Spinal cord (tissue), 10 donors: Measurements from ENCODE around the gene FANCG. TPM values are rescaled to one million over a fixed set of nuclear protein-coding genes. Genes with fewer than 3 reads are reported as not detected.

Experiments
- DNase-seq, 6 donors: peaks; one replicate each; pipeline versions ENCODE4 v3.0.0 to v3.0.0-alpha.2; 2013 to 2015; ENCODE audit warnings: low spot score in 6 of 6, low read depth in 4 of 6
- H3K27ac ChIP-seq: one replicate; pipeline ENCODE4 v1.5.1; 2013; ENCODE audit warnings: low read depth, low read length, control low read depth
- H3K27me3 ChIP-seq: one replicate; pipeline ENCODE4 v1.6.1; 2013; ENCODE audit warnings: low read length; ENCODE audit not compliant: control insufficient read depth, insufficient read depth
- H3K36me3 ChIP-seq: one replicate; pipeline ENCODE4 v1.6.1; 2013; ENCODE audit warnings: low read length; ENCODE audit not compliant: control insufficient read depth, insufficient read depth
- H3K4me1 ChIP-seq: one replicate; pipeline ENCODE4 v1.6.1; 2013; ENCODE audit warnings: low read length; ENCODE audit not compliant: control insufficient read depth, insufficient read depth
- H3K4me3 ChIP-seq: one replicate; pipeline ENCODE4 v1.5.1; 2013; ENCODE audit warnings: low read depth, low read length, control low read depth
- H3K9me3 ChIP-seq: one replicate; pipeline ENCODE4 v1.6.1; 2013; ENCODE audit warnings: low read length; ENCODE audit not compliant: control insufficient read depth, insufficient read depth
- WGBS: methylation state at CpG from one replicate; pipeline ENCODE4 v1.1.5; 2013; ENCODE audit warnings: missing lambda C conversion rate; ENCODE audit not compliant: insufficient coverage; 5-methylcytosine and 5-hydroxymethylcytosine counted together
- polyA plus RNA-seq, 2 donors: library from polyadenylated mRNA; unstranded; fragments of 120-200 nt; gene quantifications; one replicate each; pipeline ENCODE4 v1.2.1, GENCODE V29; 2013; ENCODE audit not compliant: insufficient read length in 2 of 2
- total RNA-seq, 2 donors: library from RNA; depleted of rRNA in 1 of 2; stranded (reverse); fragments of 120-200 nt in 1 of 2; fragments of >200 nt in 1 of 2; gene quantifications; one replicate each; pipeline versions ENCODE4 v1.2.3 to v1.2.4, GENCODE V29; 2013 to 2014
- donor health status: healthy.

FANCG gene
- total and polyA plus RNA-seq, 4 donors: 15.9 to 49.3 (median 38.5) TPM

GRCh38 chr9:35079041-35079425 lies 709 bp downstream of the FANCG start:
- Histone ChIP-seq H3K36me3 (peaks cover 35% of the 10 kb centered on the region), H3K4me1 (peaks cover 22% of the 10 kb centered on the region), H3K9me3 (no peaks in the 10 kb centered on the region), H3K27me3 (no peaks in the 10 kb centered on the region), H3K4me3 (peak overlapping the region; percentile 86), H3K27ac (peak overlapping the region; percentile 93)
- WGBS: 2% methylated on average over 7 of the region's 10 CpGs
- peak in 1 of 6 donors; percentile 4 for DNase-seq

GRCh38 chr9:35078066-35078465 lies 1.7 kb downstream of the FANCG start:
- H3K4me3 ChIP-seq: peak overlapping the region; percentile 86
- DNase-seq: no peak

GRCh38 chr9:35076848-35077247 lies 2.9 kb downstream of the FANCG start:
- Histone ChIP-seq H3K27me3 (no peaks in the 10 kb centered on the region), H3K36me3 (peaks cover 40% of the 10 kb centered on the region), H3K4me1 (peaks cover 22% of the 10 kb centered on the region), H3K27ac (no peak overlapping the region), H3K9me3 (no peaks in the 10 kb centered on the region), H3K4me3 (no peak overlapping the region)
- no peak for DNase-seq
- WGBS: 94% methylated on average over 2 of the region's 4 CpGs

More at GRCh38 chr9:35078066-35078465, 1.7 kb downstream of the FANCG start:
- Histone ChIP-seq H3K9me3 (no peaks in the 10 kb centered on the region), H3K27ac (no peak overlapping the region), H3K36me3 (peaks cover 40% of the 10 kb centered on the region), H3K27me3 (no peaks in the 10 kb centered on the region), H3K4me1 (peaks cover 22% of the 10 kb centered on the region)
- WGBS: 79% methylated on average over 4 of the region's 4 CpGs

GRCh38 chr9:35075358-35075757 lies 4.4 kb downstream of the FANCG start:
- H3K4me1 ChIP-seq: peaks cover 25% of the 10 kb centered on the region
- no peak for DNase-seq
- H3K27me3 ChIP-seq: no peaks in the 10 kb centered on the region
- no peaks in the 10 kb centered on the region for H3K9me3 ChIP-seq
- 91% methylated on average over 3 of the region's 4 CpGs for WGBS
- H3K4me3 ChIP-seq: no peak overlapping the region
- H3K27ac ChIP-seq: no peak overlapping the region
- peaks cover 41% of the 10 kb centered on the region for H3K36me3 ChIP-seq

GRCh38 chr9:35074791-35075190 lies 5.0 kb downstream of the FANCG start:
- H3K27ac ChIP-seq: no peak overlapping the region
- no peaks in the 10 kb centered on the region for H3K27me3 ChIP-seq
- 93% methylated on average over 8 of the region's 8 CpGs for WGBS
- no peak overlapping the region for H3K4me3 ChIP-seq
- no peaks in the 10 kb centered on the region for H3K9me3 ChIP-seq
- no peak for DNase-seq
- peaks cover 42% of the 10 kb centered on the region for H3K36me3 ChIP-seq
- peaks cover 29% of the 10 kb centered on the region for H3K4me1 ChIP-seq

GRCh38 chr9:35074141-35074540 lies 5.6 kb downstream of the FANCG start:
- H3K4me1 ChIP-seq: peaks cover 27% of the 10 kb centered on the region
- WGBS: 97% methylated on average over 6 of the region's 6 CpGs
- H3K36me3 ChIP-seq: peaks cover 42% of the 10 kb centered on the region

GRCh38 chr9:35073279-35073612 lies 6.5 kb downstream of the FANCG start:
- no CpG with 5 or more reads among the region's 2 CpGs for WGBS
- no peak for DNase-seq
- Histone ChIP-seq H3K36me3 (peaks cover 44% of the 10 kb centered on the region), H3K4me3 (no peak overlapping the region), H3K4me1 (peaks cover 20% of the 10 kb centered on the region), H3K9me3 (no peaks in the 10 kb centered on the region), H3K27ac (peak overlapping the region; percentile 86), H3K27me3 (no peaks in the 10 kb centered on the region)

More at GRCh38 chr9:35074141-35074540, 5.6 kb downstream of the FANCG start:
- Histone ChIP-seq H3K27me3 (no peaks in the 10 kb centered on the region), H3K4me3 (no peak overlapping the region), H3K27ac (no peak overlapping the region), H3K9me3 (no peaks in the 10 kb centered on the region)
- no peak for DNase-seq

GRCh38 chr9:35072461-35073278 lies 7.1 kb downstream of the FANCG start, which contains the start of gene VCP:
VCP (minus strand) TSS chr9:35072625; CDS start chr9:35072353, 272 bp downstream.
- Histone ChIP-seq H3K9me3 (no peaks in the 10 kb centered on the region), H3K36me3 (peaks cover 43% of the 10 kb centered on the region), H3K27ac (peak within 1 kb of the TSS; percentile 95), H3K27me3 (no peaks in the 10 kb centered on the region), H3K4me1 (peaks cover 14% of the 10 kb centered on the region), H3K4me3 (peak within 1 kb of the TSS; percentile 86)
- peak; percentile 96 to 100 (median 98) for DNase-seq
- WGBS: 4% methylated on average over 44 of the region's 54 CpGs

GRCh38 chr9:35071814-35072460 lies 7.8 kb downstream of the FANCG start:
- no peaks in the 10 kb centered on the region for H3K27me3 ChIP-seq
- no peaks in the 10 kb centered on the region for H3K9me3 ChIP-seq
- peaks cover 47% of the 10 kb centered on the region for H3K36me3 ChIP-seq
- peaks cover 13% of the 10 kb centered on the region for H3K4me1 ChIP-seq
- peak; percentile 38 to 89 (median 50) for DNase-seq
- H3K4me3 ChIP-seq: peak overlapping the region; percentile 86
- WGBS: 0% methylated on average over 79 of the region's 79 CpGs
- peak overlapping the region; percentile 95 for H3K27ac ChIP-seq
